ENCODE measurements around the gene CISD3.

GRCh38 chr17:38743556-38744171, 13.5 kb downstream of the CISD3 start:
- TF ChIP-seq CTCF (IDR thresholded peaks at IDR 0.05) (no peak), POLR2A (IDR thresholded peaks at IDR 0.05) (no peak)

Data from heart left ventricle (tissue), 13 donors.